ENCODE data around the gene VAV3.
A peak's percentile ranks its signal among the peaks of the same experiment; 100 is the strongest.

The VAV3 gene

DNA sequence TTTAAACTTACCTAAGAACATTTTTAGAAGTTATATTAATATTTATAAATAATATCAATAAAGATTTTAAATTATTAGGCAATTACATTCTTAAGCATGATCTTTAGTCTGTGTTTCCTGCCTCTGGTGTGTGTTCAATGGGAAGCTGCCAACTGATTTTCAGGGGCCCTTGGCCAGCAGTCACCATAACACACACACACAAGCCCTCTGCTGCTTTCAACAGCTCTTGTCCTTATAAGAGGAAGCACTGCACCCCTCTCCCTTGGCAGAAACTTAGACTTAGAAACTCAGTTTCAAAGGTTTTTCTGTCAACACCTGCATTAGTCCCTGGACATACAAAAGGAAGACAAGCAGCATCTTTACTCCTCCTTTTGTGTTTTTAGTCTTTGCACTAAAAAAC is 81.4 kb downstream of the VAV3 start:
- no peak for DNase-seq (ENCODE audit: low read depth)
- TF ChIP-seq, protein P1, sequence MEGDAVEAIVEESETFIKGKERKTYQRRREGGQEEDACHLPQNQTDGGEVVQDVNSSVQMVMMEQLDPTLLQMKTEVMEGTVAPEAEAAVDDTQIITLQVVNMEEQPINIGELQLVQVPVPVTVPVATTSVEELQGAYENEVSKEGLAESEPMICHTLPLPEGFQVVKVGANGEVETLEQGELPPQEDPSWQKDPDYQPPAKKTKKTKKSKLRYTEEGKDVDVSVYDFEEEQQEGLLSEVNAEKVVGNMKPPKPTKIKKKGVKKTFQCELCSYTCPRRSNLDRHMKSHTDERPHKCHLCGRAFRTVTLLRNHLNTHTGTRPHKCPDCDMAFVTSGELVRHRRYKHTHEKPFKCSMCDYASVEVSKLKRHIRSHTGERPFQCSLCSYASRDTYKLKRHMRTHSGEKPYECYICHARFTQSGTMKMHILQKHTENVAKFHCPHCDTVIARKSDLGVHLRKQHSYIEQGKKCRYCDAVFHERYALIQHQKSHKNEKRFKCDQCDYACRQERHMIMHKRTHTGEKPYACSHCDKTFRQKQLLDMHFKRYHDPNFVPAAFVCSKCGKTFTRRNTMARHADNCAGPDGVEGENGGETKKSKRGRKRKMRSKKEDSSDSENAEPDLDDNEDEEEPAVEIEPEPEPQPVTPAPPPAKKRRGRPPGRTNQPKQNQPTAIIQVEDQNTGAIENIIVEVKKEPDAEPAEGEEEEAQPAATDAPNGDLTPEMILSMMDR (conservative IDR thresholded peaks at IDR 0.05; ENCODE audit: control insufficient read depth, insufficient read depth, low read depth, low read length), result no peak
- no peak overlapping the region for H3K4me3 ChIP-seq (ENCODE audit: control insufficient read depth, low read depth, low read length)

DNA sequence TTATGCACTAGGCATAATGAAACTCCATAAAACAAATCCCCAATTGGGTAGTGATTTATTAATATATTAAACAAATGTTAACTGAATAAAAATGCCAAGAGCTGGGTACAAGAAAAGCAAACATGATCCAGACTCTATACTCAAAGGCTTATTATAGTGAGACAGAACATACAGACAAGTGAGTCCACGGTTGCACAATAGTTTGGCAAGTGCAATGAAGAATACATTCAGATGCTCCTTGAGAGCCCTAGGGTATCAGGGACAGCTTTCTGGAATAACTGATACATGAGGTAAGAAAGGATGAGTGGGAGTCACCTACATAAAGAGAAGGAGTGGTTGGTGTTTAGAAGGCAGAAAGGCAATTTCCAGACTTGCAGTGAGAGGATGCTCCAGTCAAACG is 85.1 kb downstream of the VAV3 start:
- DNase-seq (ENCODE audit: low read depth), result peak; percentile 20
- no peak overlapping the region for H3K4me3 ChIP-seq (ENCODE audit: control insufficient read depth, low read depth, low read length)
- TF ChIP-seq, protein P1 (conservative IDR thresholded peaks at IDR 0.05; ENCODE audit: control insufficient read depth, insufficient read depth, low read depth, low read length), result no peak

DNA sequence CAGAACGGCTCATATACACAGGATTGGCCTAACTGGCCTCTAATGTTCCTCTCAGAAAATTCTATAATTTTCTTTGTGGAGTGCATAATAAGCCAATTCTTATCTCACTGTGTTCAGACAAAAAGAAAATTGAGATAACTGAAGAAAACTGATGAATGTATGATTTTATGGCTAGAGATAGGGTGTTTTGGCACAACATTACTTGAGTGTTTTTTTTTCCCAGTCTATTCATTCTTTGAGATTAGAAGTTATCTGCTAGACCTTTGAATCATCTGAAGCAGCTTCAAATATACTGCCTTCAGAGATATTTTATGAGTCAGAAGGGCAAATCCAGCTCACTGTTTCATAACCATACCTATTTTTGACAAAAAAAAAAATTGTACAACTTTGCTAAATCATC is 85.6 kb downstream of the VAV3 start:
- H3K4me3 ChIP-seq (ENCODE audit: control insufficient read depth, low read depth, low read length), result no peak overlapping the region

DNA sequence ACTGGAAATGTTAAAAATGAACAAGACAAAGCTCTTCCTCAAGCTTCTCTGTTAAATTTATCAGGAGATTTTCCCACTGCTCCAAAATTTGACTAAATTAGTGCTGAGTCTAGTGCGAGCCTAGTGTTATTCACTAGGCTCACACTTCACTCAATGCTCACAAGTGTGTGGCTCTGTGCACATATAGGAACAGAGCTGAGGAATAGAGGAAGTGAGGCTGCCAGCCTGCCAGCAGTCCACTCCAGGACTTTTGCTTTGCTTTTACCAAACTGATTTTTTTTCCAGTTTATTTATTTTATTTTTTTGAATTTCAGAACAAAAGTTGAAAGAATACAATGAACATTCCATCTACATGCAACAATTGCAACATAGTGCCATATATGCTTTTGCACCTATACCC is 87.2 kb downstream of the VAV3 start:
- no peak overlapping the region for H3K4me3 ChIP-seq (ENCODE audit: control insufficient read depth, low read depth, low read length)
- TF ChIP-seq, protein P1 (conservative IDR thresholded peaks at IDR 0.05; ENCODE audit: control insufficient read depth, insufficient read depth, low read depth, low read length), result no peak
- DNase-seq (ENCODE audit: low read depth), result no peak

More for the DNA sequence above, 85.6 kb downstream of the VAV3 start:
- no peak for DNase-seq (ENCODE audit: low read depth)
- TF ChIP-seq, protein P1 (conservative IDR thresholded peaks at IDR 0.05; ENCODE audit: control insufficient read depth, insufficient read depth, low read depth, low read length), result no peak

DNA sequence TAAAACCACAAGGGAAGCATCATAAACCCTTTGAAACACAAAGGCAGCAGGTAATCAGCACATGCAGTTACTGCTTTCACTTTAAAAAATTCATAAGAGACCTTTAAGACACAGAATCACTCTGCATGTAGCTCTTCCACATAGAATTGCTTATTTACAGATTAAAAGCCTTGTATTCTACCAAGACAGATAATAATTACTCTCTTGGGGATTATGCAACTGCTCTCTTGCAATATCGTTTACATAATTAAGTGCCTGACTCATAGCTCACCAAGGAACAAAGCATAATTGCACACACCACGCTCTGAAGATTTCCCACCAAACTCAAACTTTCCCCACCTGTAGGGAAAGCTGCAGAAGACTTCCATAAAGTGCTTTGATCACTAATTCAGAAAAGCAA is 87.9 kb downstream of the VAV3 start:
- no peak overlapping the region for H3K4me3 ChIP-seq (ENCODE audit: control insufficient read depth, low read depth, low read length)
- peak; percentile 92 for DNase-seq (ENCODE audit: low read depth)
- TF ChIP-seq, protein P1 (conservative IDR thresholded peaks at IDR 0.05; ENCODE audit: control insufficient read depth, insufficient read depth, low read depth, low read length), result no peak

DNA sequence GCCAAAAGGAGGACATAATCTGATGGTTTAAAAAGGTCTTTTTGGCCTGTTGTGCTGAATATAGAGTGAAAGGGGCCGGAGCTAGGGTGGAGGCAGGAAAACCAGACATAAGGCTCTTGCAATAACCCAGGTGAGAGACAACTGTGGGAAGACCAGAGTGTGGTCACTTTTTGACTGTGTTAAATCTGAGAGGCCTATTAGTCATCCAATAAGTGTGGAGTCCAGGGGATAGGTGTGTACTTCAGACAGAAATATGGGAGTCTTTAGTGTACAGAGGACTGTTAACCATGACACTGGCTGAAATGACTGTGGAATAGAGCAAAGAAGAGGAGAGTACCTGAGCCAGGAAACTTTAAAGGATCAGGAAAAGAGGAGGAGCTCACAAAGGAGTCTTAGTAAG is 89.3 kb downstream of the VAV3 start:
- no peak overlapping the region for H3K4me3 ChIP-seq (ENCODE audit: control insufficient read depth, low read depth, low read length)
- TF ChIP-seq, protein P1 (conservative IDR thresholded peaks at IDR 0.05; ENCODE audit: control insufficient read depth, insufficient read depth, low read depth, low read length), result no peak
- DNase-seq (ENCODE audit: low read depth), result peak; percentile 6

DNA sequence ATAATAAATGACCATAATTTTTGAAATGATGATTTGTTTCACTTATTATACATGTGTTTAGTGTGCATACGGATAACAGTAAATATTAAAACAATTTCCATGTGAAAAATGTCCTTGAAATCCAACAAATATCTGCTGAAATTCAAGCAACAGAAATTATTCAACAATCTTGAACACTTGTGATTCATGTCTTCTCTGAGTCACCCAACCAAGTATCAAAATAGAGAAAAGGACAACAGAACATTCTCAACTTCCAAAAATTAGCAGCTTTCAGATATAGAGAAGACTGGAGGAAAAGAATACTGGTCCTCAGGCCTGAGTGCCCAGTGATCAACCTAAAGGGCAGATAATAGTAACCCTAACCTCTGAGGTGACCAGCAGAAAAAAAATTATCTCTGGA is 90.8 kb downstream of the VAV3 start:
- peak; percentile 39 for DNase-seq (ENCODE audit: low read depth)
- TF ChIP-seq, protein P1 (conservative IDR thresholded peaks at IDR 0.05; ENCODE audit: control insufficient read depth, insufficient read depth, low read depth, low read length), result no peak
- no peak overlapping the region for H3K4me3 ChIP-seq (ENCODE audit: control insufficient read depth, low read depth, low read length)
